Measurements from ENCODE around the gene COL6A2.
"Not testable (repeated sequence)": the region's sequence is repeated elsewhere in the genome, so short reads cannot be mapped to it uniquely, and the experiment has no call there.

The COL6A2 gene

GRCh38 chr21:46176443-46177129 lies 78.7 kb downstream of the COL6A2 start:
- not testable (repeated sequence) for DNase-seq (ENCODE audit: low spot score)

GRCh38 chr21:46178961-46179360 lies 81.0 kb downstream of the COL6A2 start:
- no peak for DNase-seq (ENCODE audit: low spot score)

Data from kidney capillary endothelial cell (primary cell).